ENCODE data around the gene BRMS1L. TPM values are rescaled to one million over a fixed set of nuclear protein-coding genes. Genes with fewer than 3 reads are reported as not detected.
A peak's percentile ranks its signal among the peaks of the same experiment; 100 is the strongest.
"Not testable (repeated sequence)": the region's sequence is repeated elsewhere in the genome, so short reads cannot be mapped to it uniquely, and the experiment has no call there.

BRMS1L gene
- polyA plus RNA-seq, 2 of the 4 experiments (the other 2 are of a cell fraction), result 17.0 to 18.1 TPM

DNA sequence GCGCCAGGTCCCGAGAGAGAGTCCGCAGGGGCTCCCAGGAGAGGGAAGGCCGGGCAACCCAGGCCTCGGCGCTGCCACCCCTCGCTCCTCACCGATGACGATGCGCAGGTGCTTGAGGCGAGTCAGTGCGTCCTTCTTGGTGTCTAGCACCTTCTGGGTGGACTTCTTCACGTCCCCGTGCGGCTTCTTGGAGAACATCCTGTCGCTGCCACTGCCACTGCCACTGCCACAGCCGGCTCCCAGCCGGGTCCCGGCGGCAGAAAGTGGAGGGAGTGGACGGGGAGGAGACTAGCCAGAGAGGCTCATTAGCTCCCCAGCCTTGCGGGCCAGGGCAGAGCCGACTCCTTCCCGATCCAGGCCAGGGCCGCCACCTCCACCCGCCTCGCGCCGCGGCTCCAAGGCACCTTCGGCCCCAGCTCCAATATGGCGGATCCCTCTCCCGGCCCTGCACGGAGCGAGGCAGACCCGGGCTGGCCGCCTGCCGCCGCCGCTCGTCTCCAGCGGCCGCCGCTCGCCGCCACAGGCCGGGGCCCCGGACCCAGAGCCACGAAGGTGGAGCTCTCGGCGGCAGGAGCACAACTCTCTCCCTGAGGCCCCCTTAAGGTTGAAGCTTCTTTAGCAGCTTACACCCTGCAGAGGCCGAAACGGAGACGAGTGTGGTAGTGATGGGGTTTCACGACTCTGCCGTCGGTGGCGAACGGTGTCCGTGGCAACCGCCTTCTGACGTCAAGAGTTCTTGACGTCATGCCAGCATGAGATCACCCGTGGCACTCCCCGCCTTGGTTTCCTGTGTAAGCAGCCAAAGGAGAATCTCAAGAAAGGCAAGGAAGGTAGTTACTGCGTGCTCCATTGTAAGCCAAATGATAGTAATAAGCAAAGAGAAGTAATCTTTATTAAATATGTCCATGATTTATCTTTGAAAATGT, 17.2 kb upstream of the BRMS1L start, which contains the start of gene RALGAPA1:
Gene RALGAPA1 (minus strand): TSS at position 658 of the 926 bp plus-strand sequence. CDS start 460 bp downstream, at position 198.
- ChIA-PET POLR2A (interaction anchor here (1.7 kb wide), 1 partner anchor 17 kb away, joined by 20 read pairs; the partner anchor contains the start of gene BRMS1L), CTCF (interaction anchor here (1.3 kb wide), 1 partner anchor 10 kb away, joined by 5 read pairs; no protein-coding TSS in a partner anchor)
- DNase-seq (ENCODE audit: low read depth in 1 of 2, low spot score in 1 of 2) (peak; percentile 85 to 99), ATAC-seq (peak; percentile 99)
- not testable (repeated sequence) for FAIRE-seq, H3K9me3 ChIP-seq
- peak within 1 kb of the TSS; percentile 86 to 92 for H3K27ac ChIP-seq
- H3K4me2 ChIP-seq, result peak within 1 kb of the TSS; percentile 94
- H3K4me1 ChIP-seq, result peaks cover 18% of the 10 kb centered on the region
- 4% methylated on average over 31 of the region's 66 CpGs for WGBS (ENCODE audit: missing lambda C conversion rate)
- TF ChIP-seq, protein P1, sequence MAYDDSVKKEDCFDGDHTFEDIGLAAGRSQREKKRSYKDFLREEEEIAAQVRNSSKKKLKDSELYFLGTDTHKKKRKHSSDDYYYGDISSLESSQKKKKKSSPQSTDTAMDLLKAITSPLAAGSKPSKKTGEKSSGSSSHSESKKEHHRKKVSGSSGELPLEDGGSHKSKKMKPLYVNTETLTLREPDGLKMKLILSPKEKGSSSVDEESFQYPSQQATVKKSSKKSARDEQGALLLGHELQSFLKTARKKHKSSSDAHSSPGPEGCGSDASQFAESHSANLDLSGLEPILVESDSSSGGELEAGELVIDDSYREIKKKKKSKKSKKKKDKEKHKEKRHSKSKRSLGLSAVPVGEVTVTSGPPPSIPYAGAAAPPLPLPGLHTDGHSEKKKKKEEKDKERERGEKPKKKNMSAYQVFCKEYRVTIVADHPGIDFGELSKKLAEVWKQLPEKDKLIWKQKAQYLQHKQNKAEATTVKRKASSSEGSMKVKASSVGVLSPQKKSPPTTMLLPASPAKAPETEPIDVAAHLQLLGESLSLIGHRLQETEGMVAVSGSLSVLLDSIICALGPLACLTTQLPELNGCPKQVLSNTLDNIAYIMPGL (CRISPR knock-in tag; IDR thresholded peaks at IDR 0.05; ENCODE audit: borderline replicate concordance), result peak; percentile 54; the same call in 1 of the 2 replicates
- TF ChIP-seq, protein P2, sequence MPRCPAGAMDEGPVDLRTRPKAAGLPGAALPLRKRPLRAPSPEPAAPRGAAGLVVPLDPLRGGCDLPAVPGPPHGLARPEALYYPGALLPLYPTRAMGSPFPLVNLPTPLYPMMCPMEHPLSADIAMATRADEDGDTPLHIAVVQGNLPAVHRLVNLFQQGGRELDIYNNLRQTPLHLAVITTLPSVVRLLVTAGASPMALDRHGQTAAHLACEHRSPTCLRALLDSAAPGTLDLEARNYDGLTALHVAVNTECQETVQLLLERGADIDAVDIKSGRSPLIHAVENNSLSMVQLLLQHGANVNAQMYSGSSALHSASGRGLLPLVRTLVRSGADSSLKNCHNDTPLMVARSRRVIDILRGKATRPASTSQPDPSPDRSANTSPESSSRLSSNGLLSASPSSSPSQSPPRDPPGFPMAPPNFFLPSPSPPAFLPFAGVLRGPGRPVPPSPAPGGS (IDR thresholded peaks at IDR 0.05), result peak; percentile 63; the same call in 1 of the 3 replicates
- TF ChIP-seq PHF8 (IDR thresholded peaks at IDR 0.05; ENCODE audit: borderline replicate concordance, low read depth) (peak; percentile 72; the same call in 1 of the 2 replicates), POLR2A (IDR thresholded peaks at IDR 0.05; ENCODE audit: low read length) (peak; percentile 71), JUN (IDR thresholded peaks at IDR 0.05) (peak; percentile 49 to 72; a peak in 1 of 5 replicates)
- TF ChIP-seq, protein P3, sequence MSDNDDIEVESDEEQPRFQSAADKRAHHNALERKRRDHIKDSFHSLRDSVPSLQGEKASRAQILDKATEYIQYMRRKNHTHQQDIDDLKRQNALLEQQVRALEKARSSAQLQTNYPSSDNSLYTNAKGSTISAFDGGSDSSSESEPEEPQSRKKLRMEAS (IDR thresholded peaks at IDR 0.05), result peak; percentile 49
- TF ChIP-seq, protein P4, sequence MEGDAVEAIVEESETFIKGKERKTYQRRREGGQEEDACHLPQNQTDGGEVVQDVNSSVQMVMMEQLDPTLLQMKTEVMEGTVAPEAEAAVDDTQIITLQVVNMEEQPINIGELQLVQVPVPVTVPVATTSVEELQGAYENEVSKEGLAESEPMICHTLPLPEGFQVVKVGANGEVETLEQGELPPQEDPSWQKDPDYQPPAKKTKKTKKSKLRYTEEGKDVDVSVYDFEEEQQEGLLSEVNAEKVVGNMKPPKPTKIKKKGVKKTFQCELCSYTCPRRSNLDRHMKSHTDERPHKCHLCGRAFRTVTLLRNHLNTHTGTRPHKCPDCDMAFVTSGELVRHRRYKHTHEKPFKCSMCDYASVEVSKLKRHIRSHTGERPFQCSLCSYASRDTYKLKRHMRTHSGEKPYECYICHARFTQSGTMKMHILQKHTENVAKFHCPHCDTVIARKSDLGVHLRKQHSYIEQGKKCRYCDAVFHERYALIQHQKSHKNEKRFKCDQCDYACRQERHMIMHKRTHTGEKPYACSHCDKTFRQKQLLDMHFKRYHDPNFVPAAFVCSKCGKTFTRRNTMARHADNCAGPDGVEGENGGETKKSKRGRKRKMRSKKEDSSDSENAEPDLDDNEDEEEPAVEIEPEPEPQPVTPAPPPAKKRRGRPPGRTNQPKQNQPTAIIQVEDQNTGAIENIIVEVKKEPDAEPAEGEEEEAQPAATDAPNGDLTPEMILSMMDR (IDR thresholded peaks at IDR 0.05), result peak; percentile 32
- H3K4me3 ChIP-seq, result peak within 1 kb of the TSS; percentile 84

DNA sequence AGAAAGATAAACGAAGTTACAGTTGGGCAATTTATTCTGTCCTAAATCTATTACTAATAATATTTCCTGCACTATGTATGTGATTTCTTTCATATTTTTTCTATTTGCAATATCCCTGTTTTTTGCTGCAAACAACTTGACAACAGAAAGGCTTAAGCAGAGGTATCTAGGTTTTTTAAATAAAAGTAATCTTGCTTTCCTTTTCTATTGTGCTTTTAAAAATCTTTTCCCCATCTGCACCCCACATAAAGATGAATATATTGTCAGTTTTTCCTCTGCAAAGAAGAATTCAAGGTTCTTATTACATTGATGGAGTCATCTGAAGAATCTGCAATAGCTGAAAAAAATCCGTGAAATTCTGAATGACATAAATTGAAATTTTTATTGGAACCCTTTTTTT, 16.5 kb upstream of the BRMS1L start:
- Histone ChIP-seq H3K4me2 (peak overlapping the region; percentile 46), H3K4me1 (peaks cover 18% of the 10 kb centered on the region), H3K4me3 (peak overlapping the region; percentile 84; the same call in 2 of the 3 replicates), H3K9me3 (no peaks in the 10 kb centered on the region), H3K27ac (no peak overlapping the region)
- ChIA-PET CTCF (interaction anchor here (0.5 to 1.3 kb wide), 3 partner anchors 9 to 782 kb away, joined by 3 to 5 read pairs (median 3); no protein-coding TSS in a partner anchor), POLR2A (interaction anchor here (1.7 kb wide), 1 partner anchor 16 kb away, joined by 20 read pairs; the partner anchor contains the start of gene BRMS1L)
- DNase-seq (ENCODE audit: low read depth in 1 of 2, low spot score in 1 of 2) (no peak), ATAC-seq (no peak), FAIRE-seq (no peak)
- TF ChIP-seq, protein P5, sequence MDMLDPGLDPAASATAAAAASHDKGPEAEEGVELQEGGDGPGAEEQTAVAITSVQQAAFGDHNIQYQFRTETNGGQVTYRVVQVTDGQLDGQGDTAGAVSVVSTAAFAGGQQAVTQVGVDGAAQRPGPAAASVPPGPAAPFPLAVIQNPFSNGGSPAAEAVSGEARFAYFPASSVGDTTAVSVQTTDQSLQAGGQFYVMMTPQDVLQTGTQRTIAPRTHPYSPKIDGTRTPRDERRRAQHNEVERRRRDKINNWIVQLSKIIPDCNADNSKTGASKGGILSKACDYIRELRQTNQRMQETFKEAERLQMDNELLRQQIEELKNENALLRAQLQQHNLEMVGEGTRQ (IDR thresholded peaks at IDR 0.05), result no peak
- TF ChIP-seq, protein P2 (IDR thresholded peaks at IDR 0.05), result no peak
- TF ChIP-seq HOXA7 (CRISPR knock-in tag; IDR thresholded peaks at IDR 0.05) (no peak), MAZ (IDR thresholded peaks at IDR 0.05; ENCODE audit: borderline replicate concordance, low read depth, low read length) (no peak), ZNF302 (CRISPR knock-in tag; IDR thresholded peaks at IDR 0.05) (no peak), JUN (IDR thresholded peaks at IDR 0.05) (no peak), JUNB (IDR thresholded peaks at IDR 0.05) (no peak), ZSCAN20 (CRISPR knock-in tag; IDR thresholded peaks at IDR 0.05) (no peak), CBX8 (IDR thresholded peaks at IDR 0.05) (no peak), BHLHE40 (IDR thresholded peaks at IDR 0.05; ENCODE audit: low read depth, low read length) (no peak), SREBF2 (IDR thresholded peaks at IDR 0.05) (no peak)
- TF ChIP-seq, protein P4 (IDR thresholded peaks at IDR 0.05), result no peak
- TF ChIP-seq, protein P6, sequence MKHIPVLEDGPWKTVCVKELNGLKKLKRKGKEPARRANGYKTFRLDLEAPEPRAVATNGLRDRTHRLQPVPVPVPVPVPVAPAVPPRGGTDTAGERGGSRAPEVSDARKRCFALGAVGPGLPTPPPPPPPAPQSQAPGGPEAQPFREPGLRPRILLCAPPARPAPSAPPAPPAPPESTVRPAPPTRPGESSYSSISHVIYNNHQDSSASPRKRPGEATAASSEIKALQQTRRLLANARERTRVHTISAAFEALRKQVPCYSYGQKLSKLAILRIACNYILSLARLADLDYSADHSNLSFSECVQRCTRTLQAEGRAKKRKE (CRISPR knock-in tag; IDR thresholded peaks at IDR 0.05; ENCODE audit: low read depth), result no peak
- WGBS (ENCODE audit: missing lambda C conversion rate), result 28% methylated on average over 2 of the region's 2 CpGs

All from A549 (cell line).